ENCODE data around the gene ABCB11. TPM values are rescaled to one million over a fixed set of nuclear protein-coding genes. Genes with fewer than 3 reads are reported as not detected.
"Not testable (repeated sequence)": the region's sequence is repeated elsewhere in the genome, so short reads cannot be mapped to it uniquely, and the experiment has no call there.

Gene ABCB11
- total RNA-seq, 1 donor from 2014 or later = 0.05 TPM

DNA sequence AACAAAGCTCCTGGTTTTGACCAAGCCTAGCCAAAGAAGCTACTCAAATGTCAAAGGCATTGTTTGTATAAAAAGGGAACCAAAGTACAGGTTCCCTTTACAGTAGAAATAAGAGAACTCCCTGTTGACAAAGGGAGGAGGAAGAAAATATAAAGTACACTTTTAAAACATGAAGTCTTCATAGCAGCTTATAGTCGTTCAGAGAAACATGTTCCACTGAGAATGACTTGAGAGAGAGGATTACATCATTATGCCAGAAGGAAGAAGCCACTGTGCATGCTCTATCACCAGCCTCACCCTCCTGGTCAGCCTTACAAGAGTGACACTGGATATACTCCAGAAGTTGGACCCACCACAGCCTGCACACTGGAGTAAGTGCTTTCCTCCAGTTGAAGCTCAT is 35.8 kb upstream of the ABCB11 start:
- no peak for DNase-seq
- H3K36me3 ChIP-seq = no peaks in the 10 kb centered on the region
- TF ChIP-seq, protein P1, sequence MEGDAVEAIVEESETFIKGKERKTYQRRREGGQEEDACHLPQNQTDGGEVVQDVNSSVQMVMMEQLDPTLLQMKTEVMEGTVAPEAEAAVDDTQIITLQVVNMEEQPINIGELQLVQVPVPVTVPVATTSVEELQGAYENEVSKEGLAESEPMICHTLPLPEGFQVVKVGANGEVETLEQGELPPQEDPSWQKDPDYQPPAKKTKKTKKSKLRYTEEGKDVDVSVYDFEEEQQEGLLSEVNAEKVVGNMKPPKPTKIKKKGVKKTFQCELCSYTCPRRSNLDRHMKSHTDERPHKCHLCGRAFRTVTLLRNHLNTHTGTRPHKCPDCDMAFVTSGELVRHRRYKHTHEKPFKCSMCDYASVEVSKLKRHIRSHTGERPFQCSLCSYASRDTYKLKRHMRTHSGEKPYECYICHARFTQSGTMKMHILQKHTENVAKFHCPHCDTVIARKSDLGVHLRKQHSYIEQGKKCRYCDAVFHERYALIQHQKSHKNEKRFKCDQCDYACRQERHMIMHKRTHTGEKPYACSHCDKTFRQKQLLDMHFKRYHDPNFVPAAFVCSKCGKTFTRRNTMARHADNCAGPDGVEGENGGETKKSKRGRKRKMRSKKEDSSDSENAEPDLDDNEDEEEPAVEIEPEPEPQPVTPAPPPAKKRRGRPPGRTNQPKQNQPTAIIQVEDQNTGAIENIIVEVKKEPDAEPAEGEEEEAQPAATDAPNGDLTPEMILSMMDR (IDR thresholded peaks at IDR 0.05; ENCODE audit: borderline replicate concordance) = no peak
- H3K27ac ChIP-seq (replicated peaks) = no peak overlapping the region
- H3K9me3 ChIP-seq (replicated peaks) = no peaks in the 10 kb centered on the region
- no peaks in the 10 kb centered on the region for H3K4me1 ChIP-seq
- no peaks in the 10 kb centered on the region for H3K27me3 ChIP-seq (ENCODE audit: low read depth)
- intact Hi-C loops (cut with micrococcal nuclease) = no loop called here
- H3K4me3 ChIP-seq = no peak overlapping the region

DNA sequence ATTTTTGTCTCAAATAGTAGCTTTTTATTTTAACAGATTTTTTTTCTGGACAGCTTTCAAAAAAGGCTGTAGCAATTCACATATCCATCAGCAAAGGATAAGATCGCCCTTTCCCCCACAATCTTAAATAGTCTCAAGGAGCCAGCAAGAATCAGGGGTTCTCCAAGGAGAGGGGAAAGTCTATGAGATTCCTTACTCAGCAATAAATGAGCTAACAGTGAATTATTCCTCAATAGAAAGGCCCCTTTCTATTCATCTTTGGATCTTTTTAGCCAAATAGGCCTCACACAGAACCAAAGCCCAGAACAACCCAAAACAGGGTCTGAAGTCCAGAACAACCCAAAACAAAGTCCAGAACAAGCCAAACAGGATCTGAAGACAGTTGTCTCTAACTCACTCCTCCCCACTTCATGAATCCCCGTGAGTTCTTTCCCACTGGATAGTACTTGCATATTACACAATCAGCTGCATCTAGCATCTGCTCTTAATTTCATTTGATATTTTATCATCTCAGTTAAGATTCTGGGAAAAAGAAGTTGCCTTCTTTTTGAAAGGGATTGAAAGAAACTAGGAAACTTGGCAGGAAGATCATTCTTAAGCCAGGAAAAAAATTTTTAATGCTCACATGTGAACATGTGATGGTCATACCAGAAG is 34.9 kb upstream of the ABCB11 start:
- no peaks in the 10 kb centered on the region for H3K27me3 ChIP-seq (ENCODE audit: low read depth)
- TF ChIP-seq, protein P1 (IDR thresholded peaks at IDR 0.05; ENCODE audit: borderline replicate concordance) = no peak
- no peak overlapping the region for H3K4me3 ChIP-seq
- DNase-seq = no peak
- H3K36me3 ChIP-seq = no peaks in the 10 kb centered on the region
- no peaks in the 10 kb centered on the region for H3K4me1 ChIP-seq
- no peaks in the 10 kb centered on the region for H3K9me3 ChIP-seq (replicated peaks)
- intact Hi-C loops (cut with micrococcal nuclease) = no loop called here
- H3K27ac ChIP-seq (replicated peaks) = no peak overlapping the region

DNA sequence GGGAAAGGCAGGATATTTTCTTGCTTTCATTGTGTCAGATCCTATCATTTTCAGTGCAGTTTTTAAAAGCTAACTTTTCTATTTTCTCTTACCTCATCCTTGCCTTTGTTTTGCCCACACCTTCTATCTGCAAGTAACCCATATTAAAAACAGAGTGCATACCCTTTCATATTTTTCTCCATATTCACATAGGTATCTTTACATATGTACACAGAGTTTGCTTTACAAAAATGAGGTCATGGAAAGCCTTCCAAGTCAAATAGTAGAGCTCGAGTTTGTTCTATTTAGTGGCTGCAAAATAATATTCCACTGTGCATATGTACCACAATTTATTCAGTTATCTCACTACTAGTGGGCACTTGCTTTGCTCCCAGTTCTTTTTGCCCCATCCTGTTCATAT is 34.3 kb upstream of the ABCB11 start:
- Histone ChIP-seq H3K9me3 (replicated peaks) (no peaks in the 10 kb centered on the region), H3K36me3 (no peaks in the 10 kb centered on the region), H3K4me1 (no peaks in the 10 kb centered on the region), H3K27me3 (ENCODE audit: low read depth) (no peaks in the 10 kb centered on the region), H3K4me3 (no peak overlapping the region), H3K27ac (replicated peaks) (no peak overlapping the region)
- TF ChIP-seq, protein P1 (IDR thresholded peaks at IDR 0.05; ENCODE audit: borderline replicate concordance) = no peak
- DNase-seq = no peak
- intact Hi-C loops (cut with micrococcal nuclease) = no loop called here

DNA sequence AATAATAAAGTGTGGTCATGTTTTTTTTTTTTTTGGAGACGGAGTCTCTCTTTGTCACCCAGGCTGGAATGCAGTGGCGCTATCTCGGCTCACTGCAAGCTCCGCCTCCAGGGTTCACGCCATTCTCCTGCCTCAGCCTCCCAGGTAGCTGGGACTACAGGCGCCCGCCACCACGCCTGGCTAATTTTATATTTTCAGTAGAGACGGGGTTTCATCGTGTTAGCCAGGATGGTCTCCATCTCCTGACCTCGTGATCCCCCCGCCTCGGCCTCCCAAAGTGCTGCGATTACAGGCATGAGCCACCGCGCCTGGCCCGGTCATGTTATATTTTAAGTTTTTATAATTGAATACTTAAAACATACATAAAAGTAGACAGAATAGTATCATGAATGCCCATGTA is 33.1 kb upstream of the ABCB11 start:
- H3K9me3 ChIP-seq (replicated peaks); H3K4me3 ChIP-seq; H3K4me1 ChIP-seq; intact Hi-C loops (cut with micrococcal nuclease); H3K27ac ChIP-seq (replicated peaks); H3K27me3 ChIP-seq (ENCODE audit: low read depth); H3K36me3 ChIP-seq; DNase-seq: not testable (repeated sequence)

DNA sequence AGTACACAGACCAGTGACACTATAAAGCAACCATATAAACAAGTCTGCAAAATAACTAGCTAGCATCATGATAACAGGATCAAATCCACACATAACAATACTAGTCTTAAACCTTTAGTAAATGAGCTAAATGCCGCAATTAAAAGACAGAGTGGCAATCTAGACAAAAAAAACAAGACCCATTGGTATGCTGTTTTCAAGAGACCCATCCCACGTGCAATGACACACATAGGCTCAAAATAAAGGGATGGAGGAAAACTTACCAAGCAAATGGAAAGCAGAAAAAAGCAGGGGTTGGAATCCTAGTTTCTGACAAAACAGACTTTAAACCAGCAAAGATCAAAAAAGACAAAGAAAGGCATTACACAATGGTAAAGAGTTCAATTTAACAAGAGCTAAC is 23.5 kb upstream of the ABCB11 start:
- intact Hi-C loops (cut with micrococcal nuclease) = not testable (repeated sequence)

DNA sequence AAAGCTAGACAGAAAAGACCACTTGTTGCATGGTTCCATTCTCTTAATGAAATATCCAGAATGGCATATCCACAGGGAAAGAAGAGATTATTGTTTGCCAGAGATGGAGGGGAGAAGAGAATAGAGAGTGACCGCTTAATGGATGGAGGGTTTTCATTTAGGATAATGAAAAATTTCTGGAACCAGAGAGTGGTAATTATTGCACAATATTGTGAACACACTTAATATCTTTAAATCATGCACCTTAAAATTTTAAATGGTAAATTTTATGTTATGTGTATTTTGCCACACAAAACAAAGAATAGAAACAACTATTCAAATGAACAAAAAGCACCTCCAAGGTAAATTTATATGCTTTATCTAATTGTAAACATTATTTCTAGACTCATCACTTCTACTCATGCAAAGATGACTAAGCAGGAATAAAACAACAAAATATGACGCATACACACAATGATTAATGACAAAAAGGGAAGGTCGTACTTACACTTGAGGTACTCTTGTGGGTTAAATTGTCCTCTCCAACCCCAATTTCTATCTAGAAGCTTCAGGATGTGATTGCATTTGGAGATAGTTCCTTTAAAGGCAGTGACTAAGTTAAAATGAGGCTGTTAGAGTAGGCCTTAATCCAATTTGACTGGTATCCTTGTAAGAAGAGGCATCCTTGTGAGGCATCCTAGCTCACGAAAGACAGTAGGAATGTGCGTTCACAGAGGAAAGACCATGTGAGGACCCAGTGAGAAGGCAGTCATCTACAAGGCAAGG is 19.5 kb upstream of the ABCB11 start:
- Histone ChIP-seq H3K36me3 (no peaks in the 10 kb centered on the region), H3K27me3 (ENCODE audit: low read depth) (no peaks in the 10 kb centered on the region), H3K4me1 (no peaks in the 10 kb centered on the region), H3K27ac (replicated peaks) (no peak overlapping the region), H3K9me3 (replicated peaks) (peaks cover 32% of the 10 kb centered on the region), H3K4me3 (no peak overlapping the region)
- DNase-seq = no peak
- TF ChIP-seq, protein P1 (IDR thresholded peaks at IDR 0.05; ENCODE audit: borderline replicate concordance) = no peak
- intact Hi-C loops (cut with micrococcal nuclease) = no loop called here

More for the DNA sequence above, 23.5 kb upstream of the ABCB11 start:
- not testable (repeated sequence) for H3K27me3 ChIP-seq (ENCODE audit: low read depth); H3K4me1 ChIP-seq; H3K27ac ChIP-seq (replicated peaks); H3K4me3 ChIP-seq; DNase-seq; H3K36me3 ChIP-seq
- peaks cover 68% of the 10 kb centered on the region for H3K9me3 ChIP-seq (replicated peaks)
